AG09309 (cell line): ENCODE data around the gene SLC7A11.

Experiments
- DNase-seq: peaks from one replicate; pipeline ENCODE4 v3.0.0-alpha.2; 2010; ENCODE audit warnings: low read depth
- H3K4me3 ChIP-seq: 2 replicates; pipeline ENCODE4 v1.5.1; 2011; ENCODE audit warnings: mild to moderate bottlenecking, low read depth, low read length, moderate library complexity; ENCODE audit not compliant: control insufficient read depth
- CTCF ChIP-seq: IDR thresholded peaks from 2 replicates; pipeline ENCODE4 v1.5.1; 2011; ENCODE audit warnings: mild to moderate bottlenecking, low read depth, low read length, inconsistent platforms; ENCODE audit not compliant: insufficient read depth, control insufficient read depth; ENCODE audit errors: missing control alignments

Gene SLC7A11

GRCh38 chr4:138192113-138192512, 50.0 kb downstream of the SLC7A11 start:
- no peak for DNase-seq

GRCh38 chr4:138190452-138190858, 51.7 kb downstream of the SLC7A11 start:
- no peak for DNase-seq
- TF ChIP-seq CTCF = no peak
- no peak overlapping the region for H3K4me3 ChIP-seq

More at GRCh38 chr4:138192113-138192512, 50.0 kb downstream of the SLC7A11 start:
- H3K4me3 ChIP-seq = no peak overlapping the region
- no peak for TF ChIP-seq CTCF

- no peak for TF ChIP-seq CTCF
- no peak overlapping the region for H3K4me3 ChIP-seq
- DNase-seq = no peak
Observed at GRCh38 chr4:138189206-138189605, 52.9 kb downstream of the SLC7A11 start.

- DNase-seq = no peak
Observed at GRCh38 chr4:138188406-138189084, 53.6 kb downstream of the SLC7A11 start.

GRCh38 chr4:138185859-138186645, 56.1 kb downstream of the SLC7A11 start:
- no peak overlapping the region for H3K4me3 ChIP-seq
- DNase-seq = no peak
- TF ChIP-seq CTCF = no peak

More at GRCh38 chr4:138188406-138189084, 53.6 kb downstream of the SLC7A11 start:
- no peak for TF ChIP-seq CTCF
- no peak overlapping the region for H3K4me3 ChIP-seq

- TF ChIP-seq CTCF = no peak
Observed at GRCh38 chr4:138184886-138185285, 57.3 kb downstream of the SLC7A11 start.

More at GRCh38 chr4:138184886-138185285, 57.3 kb downstream of the SLC7A11 start:
- DNase-seq = no peak
- no peak overlapping the region for H3K4me3 ChIP-seq
